ENCODE measurements around the gene KRTAP3-1.
"Not testable (repeated sequence)": the region's sequence is repeated elsewhere in the genome, so short reads cannot be mapped to it uniquely, and the experiment has no call there.

Gene KRTAP3-1

DNA sequence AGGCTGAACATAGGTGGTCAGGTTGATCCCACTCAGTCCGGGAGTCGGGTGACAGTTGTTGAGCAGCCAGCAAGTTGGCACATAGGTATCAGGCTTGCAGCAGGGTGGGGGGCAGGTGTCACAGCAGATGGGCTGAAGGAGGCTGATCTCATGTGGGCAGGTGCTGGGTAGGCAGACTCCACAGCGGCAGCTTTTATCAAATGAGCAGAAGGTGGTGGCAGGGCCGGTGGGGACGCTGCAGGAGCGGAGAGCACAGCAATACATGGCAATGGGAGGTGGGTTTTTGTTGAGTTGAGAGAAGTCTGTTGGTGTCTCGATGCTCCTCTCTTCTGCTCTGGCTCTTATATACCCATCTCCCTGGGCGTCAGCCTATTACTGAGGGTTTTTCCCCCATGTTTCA, at the start of gene KRTAP3-1:
Gene KRTAP3-1, minus strand, starts transcription at position 318 of the 400 bp plus-strand sequence. Its CDS starts 54 bp downstream, at position 264.
- no peak for DNase-seq

DNA sequence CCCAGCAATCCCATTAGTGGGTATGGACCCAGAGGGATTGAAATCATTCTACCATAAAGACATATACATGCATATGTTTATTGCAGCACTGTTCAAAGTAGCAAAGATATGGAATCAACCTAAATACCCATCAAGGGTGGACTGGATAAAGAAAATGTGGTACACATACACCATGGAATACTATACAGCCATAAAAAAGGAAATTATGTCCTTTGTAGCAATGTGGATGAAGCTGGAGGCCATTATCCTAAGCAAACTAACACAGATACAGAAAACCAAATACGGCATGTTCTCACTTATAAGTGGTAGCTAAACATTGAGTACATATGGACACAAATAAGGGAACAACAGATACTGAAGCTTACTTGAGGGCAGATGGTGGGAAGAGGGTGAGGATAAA, 48.6 kb upstream of the KRTAP3-1 start:
- no peak for DNase-seq

DNA sequence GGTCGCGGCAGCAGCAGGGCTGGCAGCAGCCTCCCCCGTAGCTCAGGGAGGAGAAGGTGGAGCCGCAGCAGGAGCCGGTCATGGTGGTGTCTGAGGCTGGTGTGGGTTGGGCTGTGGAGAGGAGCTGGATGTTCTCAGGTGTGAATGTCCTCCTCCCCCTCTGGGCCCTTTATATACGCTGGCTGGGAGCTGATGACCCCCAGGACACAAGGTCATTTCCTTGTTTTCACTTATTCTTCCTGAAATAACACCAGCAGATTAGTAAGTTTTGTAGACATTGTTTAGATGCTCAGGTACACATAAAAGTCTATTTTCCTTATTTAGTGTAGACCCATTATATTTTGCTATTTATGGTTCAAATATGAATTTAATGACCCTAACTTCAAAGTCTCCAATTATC, 46.2 kb upstream of the KRTAP3-1 start, which contains the start of gene KRTAP2-2:
Gene KRTAP2-2, minus strand, starts transcription at position 101 of the 400 bp plus-strand sequence. Its CDS starts 19 bp downstream, at position 82.
- DNase-seq = not testable (repeated sequence)

DNA sequence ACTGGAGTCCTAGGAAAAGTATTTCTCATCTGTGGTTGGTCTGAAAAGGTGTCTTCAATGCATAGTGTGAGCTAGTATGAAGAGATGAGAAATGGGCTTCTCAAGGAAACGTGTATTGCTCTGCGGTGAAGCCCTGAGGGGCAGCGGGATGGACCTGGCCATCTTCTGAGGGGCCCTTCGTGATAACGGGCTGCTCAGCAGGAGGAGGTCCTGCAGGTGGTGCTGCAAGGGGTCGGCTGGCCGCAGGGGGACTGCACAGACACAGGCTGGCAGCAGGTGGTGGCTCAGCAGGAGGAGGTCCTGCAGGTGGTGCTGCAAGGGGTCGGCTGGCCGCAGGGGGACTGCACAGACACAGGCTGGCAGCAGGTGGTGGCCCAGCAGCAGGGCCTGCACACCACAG, 45.6 kb upstream of the KRTAP3-1 start:
- DNase-seq = not testable (repeated sequence)

DNA sequence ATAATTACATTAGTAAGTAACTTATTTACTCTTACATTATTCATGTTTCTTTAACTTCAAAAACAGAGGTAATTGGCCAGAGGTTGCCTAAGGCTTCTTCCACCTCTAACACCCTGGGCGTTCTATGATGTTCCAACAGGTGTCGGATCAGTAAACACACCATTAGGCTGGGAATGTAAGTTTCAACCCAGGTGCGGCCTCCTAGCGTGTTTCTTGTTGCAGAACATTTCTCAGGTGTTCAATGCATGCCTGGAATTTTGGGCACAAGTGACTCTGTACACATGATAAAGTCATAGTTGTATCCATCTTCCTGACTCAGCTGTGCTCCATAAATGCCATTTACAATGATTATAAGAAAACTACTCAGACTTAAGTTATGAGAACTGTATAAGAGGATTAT, 45.1 kb upstream of the KRTAP3-1 start:
- no peak for DNase-seq

DNA sequence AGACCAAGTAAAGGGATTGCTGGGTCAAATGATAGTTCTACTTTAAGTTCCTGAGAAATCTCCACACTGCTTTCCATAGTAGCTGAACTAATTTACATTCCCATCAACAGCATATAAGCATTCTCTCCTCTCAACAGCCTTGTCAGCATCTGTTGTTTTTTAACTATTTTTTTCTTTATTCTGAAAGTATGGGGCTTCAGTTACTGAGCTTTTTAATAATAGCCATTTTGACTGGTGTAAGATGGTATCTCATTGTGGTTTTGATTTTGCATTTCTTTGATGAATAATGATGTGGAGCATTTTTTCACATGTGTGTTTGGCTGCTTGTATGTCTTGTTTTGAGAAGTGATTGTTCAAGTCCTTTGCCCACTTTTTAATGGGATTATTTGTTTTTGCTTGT, 43.6 kb upstream of the KRTAP3-1 start:
- no peak for DNase-seq

DNA sequence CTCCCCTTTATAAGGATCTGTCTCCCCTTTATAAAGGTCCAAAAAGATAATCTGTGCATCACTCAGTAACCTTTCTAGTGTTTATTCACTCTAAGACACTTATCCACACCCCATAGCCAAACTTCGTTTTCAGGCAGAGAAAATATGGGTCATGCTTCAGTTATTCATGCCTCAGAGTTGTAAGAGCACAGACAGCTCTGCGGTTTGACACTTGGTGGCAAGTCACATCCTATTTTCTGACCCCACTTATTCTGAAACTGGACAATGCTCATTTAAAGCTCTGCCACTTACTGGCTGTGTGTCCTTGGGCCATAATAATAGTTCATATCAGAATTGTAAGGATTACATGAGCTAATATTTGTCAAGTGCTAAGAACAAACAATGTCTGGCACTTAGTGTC, 40.2 kb upstream of the KRTAP3-1 start:
- DNase-seq = no peak

DNA sequence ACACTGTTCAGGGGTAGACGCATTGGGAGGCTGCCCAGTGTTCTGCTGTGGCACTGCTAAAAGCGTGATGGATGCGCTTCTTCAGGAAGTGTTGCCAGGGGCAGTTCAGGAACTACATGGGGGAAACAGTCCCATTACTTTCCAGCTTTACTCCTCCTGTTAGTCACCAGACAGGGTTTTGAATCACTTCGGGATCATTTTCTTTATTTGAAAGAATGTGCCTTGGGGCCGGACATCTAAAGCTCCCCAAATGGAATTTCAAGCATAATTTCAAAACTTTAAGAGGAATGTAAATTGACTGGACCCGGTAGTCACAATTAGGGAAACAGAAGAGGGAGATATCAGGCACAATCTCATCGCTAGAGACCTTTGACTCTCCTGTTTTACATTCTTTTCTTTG, 39.5 kb upstream of the KRTAP3-1 start:
- DNase-seq = no peak

DNA sequence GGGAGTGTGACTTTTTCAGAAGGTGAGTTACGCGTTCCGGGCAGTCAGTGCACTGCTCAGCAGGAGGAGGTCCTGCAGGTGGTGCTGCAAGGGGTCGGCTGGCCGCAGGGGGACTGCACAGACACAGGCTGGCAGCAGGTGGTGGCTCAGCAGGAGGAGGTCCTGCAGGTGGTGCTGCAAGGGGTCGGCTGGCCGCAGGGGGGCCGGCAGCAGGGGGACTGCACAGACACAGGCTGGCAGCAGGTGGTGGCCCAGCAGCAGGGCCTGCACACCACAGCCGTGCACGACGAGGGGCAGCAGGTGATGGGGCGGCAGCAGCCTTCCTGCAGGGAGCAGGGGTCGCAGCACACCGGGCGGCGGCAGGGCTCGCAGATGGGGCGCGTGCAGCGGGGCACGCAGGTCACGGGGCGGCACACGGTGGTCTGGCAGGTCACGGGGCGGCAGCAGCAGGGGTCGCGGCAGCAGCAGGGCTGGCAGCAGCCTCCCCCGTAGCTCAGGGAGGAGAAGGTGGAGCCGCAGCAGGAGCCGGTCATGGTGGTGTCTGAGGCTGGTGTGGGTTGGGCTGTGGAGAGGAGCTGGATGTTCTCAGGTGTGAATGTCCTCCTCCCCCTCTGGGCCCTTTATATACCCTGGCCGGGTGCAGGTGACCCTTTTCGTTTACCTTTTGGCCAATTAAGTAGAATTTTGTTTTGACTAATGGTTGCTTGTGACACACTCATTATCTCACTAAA, 38.0 kb upstream of the KRTAP3-1 start, which contains the start of gene KRTAP2-1:
Gene KRTAP2-1, minus strand, starts transcription at position 582 of the 731 bp plus-strand sequence. Its CDS starts 49 bp downstream, at position 533.
- not testable (repeated sequence) for DNase-seq

DNA sequence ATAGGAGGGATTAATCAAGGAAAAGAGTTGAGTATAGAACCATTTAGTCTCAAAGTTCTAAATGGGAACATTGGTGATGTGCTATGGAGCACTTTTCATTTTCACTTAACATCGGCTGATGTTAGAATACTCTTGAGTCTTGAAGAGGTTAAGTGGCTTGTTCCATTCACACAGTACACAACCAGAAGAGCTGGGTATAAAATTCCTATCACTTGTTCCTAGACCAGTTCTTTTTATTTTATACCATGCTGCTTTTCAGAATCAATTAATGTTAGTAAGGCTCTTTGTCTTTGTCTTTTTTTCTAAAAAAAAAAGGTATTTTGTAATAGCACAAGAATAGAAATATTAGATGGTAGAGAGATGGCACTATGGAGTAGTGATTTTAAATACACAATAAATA, 34.0 kb upstream of the KRTAP3-1 start:
- no peak for DNase-seq

DNA sequence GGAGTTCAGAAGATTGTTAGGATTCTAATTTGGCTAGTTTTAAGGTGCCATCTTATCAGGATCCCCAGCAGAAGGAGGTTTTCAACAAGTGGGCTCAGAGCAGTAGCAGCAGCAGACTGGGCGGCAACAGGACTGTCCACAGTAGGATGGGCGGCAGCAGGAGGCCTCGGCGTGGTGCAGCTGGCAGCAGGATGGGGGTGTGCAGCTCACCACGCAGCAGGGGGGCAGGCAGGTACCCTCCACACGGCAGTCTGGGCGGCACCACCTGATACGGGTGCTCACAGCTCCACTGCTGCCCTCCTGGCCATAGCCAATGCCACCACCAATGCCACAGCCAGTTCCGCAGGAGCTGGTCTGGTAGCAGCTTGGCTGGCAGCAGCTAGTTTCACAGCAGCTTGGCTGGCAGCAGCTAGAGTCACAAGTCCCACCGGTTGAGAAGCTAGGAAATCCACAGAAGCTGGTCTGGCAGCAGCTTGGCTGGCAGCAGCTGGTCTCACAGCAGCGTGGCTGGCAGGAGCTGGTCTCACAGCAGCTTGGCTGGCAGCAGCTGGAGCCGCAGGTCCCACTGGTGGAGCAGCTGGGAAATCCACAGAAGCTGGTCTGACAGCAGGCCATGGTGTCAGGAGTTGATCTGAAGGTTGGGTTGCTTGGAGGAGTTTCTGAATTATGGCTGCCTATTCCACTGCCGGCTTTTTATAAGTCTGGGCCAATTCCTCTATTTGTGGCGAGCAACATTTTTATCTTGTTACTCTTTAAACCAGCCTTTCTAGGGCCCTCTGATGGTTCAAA, 32.0 kb upstream of the KRTAP3-1 start, which contains the start of gene KRTAP1-1:
Gene KRTAP1-1, minus strand, starts transcription at position 668 of the 789 bp plus-strand sequence. Its CDS starts 53 bp downstream, at position 615.
- not testable (repeated sequence) for DNase-seq

DNA sequence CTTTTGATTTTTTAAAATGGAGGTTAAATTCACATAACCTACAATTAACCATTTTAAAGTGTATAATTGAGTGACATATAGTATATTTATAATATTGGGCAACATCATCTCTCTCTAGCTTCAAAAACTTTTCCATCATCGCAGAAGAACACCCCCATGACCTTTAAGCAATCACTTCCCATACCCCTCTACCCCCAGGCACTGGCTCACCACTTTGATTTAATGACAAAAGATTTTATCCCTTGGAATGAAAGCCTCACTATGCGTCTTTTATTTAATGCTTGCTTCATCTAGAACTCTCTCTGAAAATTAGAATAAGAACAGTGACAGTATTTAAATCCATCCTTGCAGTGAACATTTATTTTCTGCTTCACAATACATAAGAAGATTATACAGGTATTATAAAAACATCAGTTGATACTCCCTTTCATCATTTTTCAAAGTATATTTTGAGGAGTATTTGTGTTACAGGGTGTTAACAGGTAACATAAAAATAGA, 29.0 kb upstream of the KRTAP3-1 start:
- DNase-seq = no peak

DNA sequence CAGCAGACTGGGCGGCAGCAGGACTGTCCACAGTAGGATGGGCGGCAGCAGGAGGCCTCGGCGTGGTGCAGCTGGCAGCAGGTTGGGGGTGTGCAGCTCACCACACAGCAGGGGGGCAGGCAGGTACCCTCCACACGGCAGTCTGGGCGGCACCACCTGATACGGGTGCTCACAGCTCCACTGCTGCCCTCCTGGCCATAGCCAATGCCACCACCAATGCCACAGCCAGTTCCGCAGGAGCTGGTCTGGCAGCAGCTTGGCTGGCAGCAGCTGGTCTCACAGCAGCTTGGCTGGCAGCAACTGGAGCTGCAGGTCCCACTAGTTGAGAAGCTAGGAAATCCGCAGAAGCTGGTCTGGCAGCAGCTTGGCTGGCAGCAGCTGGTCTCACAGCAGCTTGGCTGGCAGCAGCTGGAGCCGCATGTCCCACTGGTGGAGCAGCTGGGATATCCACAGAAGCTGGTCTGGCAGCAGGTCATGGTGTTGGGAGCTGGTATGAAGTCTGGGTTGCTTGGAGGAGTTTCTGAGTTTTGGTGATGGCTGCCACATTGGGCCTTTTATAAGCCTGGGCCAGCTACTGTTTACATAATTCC, 25.5 kb upstream of the KRTAP3-1 start, which contains the start of gene KRTAP1-3:
Gene KRTAP1-3, minus strand, starts transcription at position 529 of the 590 bp plus-strand sequence. Its CDS starts 53 bp downstream, at position 476.
- DNase-seq = not testable (repeated sequence)

DNA sequence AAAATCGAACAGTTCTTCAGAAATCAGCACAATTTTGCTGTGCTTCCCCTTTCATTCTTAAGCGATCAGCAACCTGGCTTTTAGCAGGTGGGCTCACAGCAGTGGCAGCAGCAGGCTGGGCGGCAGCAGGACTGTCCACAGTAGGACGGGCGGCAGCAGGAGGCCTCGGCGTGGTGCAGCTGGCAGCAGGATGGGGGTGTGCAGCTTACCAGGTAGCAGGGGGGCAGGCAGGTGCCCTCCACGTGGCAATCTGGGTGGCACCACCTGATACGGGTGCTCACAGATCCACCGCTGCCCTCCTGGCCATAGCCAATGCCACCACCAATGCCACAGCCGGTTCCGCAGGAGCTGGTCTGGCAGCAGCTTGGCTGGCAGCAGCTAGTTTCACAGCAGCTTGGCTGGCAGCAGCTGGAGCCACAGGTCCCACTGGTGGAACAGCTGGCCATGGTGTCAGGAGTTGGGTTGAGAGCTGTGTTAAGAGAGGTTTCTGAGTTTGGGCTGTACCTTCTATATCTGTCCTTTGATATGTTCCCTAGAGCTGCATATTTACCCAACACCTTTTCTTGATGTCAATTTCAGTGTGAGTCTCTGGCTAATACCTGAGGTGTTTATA, 20.8 kb upstream of the KRTAP3-1 start, which contains the start of gene KRTAP1-4:
Gene KRTAP1-4, minus strand, starts transcription at position 563 of the 613 bp plus-strand sequence. Its CDS starts 117 bp downstream, at position 446.
- no peak for DNase-seq

DNA sequence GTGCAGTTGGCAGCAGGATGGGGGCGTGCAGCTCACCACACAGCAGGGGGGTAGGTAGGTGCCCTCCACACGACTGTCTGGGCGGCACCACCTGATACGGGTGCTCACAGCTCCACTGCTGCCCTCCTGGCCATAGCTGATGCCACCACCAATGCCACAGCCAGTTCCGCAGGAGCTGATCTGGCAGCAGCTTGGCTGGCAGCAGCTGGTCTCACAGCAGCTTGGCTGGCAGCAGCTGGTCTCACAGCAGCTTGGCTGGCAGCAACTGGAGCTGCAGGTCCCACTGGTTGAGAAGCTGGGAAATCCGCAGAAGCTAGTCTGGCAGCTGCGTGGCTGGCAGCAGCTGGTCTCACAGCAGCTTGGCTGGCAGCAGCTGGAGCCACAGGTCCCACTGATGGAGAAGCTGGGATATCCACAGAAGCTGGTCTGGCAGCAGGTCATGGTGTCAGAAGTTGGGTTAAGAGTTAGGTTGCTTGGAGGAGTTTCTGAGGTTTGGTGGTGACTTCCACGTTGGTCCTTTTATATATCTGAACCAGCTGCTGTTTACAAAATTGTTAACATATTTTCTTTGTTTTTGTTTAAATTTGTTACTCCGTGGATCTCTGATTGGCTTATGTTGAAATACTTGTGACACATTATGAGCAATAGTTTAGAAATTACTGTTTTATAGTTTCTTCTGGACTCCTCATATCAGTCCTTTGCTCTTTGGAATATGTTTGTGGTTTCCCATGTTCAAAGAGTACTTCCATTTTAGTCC, 18.0 kb upstream of the KRTAP3-1 start, which contains the start of gene KRTAP1-5:
Gene KRTAP1-5, minus strand, starts transcription at position 494 of the 757 bp plus-strand sequence. Its CDS starts 53 bp downstream, at position 441.
- no peak for DNase-seq

DNA sequence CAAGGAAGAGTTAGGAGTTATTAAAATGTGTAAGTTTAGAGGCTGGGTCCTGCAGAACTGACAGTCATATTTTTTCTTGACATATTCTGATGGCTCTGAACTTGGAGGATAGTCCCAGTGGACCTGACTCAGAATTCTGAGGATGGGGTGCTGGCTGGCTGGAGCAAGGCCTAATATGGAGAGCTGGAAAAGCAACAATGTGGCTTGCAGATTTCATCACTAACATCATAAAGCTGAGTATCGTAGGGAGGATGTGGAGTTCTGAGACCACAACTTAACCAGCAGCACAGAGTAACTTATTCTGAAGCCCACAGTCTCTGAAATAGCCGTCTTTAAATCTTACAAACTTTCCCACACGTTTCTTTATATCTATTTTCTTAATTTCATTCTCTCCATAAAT, 15.8 kb upstream of the KRTAP3-1 start:
- DNase-seq = no peak

DNA sequence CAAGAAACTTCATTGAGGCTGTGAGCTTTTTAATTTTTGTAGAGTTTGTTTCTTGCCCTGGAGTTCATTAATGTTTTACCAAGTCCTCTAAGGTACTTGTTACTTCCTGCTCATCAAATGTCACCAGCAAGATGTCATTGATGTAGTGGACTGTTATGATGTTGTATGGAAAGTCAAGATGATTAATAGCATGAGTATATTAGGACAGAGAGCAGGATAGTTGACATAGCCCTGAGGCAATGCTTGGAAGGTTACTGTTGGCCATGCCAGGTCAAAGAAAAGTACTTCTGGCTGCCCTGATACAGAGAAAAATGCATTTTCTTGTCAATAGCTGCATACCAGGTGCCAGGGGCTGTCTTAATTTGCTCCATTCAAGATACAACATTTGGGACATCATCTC, 11.4 kb upstream of the KRTAP3-1 start:
- DNase-seq = no peak

DNA sequence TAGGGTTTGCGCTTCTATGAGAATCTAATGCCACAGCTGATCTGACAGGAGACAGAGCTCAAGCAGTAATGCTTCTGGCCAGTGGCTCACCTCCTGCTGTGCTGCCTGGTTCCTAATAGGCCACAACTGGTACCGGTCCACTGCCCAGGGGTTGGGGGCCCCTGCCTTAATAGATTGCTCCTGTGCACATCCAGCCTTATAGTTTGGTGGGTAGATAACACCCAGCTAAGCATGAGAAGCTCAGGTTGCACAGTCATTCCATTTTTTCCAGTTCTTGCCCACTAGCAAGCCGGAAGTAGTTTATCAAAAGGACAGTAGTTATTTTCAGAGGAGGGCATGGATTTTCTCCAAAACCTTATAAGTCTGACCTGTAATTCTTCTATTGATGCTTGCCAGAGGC, 10.5 kb upstream of the KRTAP3-1 start:
- DNase-seq = no peak

DNA sequence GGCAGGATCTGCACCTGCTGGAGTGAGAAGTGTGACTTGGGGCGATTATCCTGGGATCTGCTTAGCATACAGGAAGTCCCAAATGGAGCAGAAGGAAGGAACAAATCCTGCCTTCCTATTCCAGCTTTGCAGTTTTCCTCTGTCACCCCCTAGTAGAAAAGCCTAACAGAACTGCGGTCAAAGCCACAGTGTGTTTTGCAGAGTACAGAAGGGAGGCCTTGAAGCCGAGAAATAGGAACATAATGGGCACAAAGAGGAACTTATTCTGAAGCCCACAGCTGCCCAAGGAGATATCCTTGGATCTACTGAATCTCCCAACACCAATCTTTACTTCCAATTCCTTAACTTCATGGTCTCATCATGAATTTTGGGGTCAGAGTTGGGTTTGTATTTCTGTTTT, 9.6 kb upstream of the KRTAP3-1 start:
- no peak for DNase-seq

Data from amygdala (tissue), 56 donors.